ENCODE results near the gene MAPT.

DNA sequence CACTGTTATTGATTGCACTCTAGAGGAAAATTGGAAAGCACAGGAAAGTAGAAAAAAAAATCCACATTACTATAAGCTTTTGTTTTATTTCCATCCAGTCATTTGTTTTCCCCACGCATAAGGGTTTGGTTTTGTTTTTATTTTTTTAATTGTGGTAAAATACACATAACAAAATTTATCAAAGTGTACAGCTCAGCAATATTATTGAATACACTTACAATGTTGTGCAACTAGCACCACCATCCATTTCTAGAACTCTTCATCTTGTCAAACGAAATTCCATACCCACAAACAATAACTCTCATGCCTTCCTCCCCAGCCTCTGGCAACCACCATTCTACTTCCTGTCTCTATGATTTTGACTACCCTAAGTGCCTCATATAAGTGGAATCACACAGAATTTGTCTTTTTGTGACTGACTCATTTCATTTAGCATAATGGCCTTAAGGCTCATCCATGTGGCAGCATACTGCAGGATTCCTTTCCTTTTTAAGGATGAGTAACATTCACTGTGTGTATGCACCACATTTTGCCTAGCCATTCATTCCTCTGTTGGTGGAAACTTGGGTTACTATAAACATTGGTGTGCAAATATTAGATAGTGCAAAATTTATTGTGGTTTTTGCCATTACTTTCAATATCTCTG lies 38.5 kb upstream of the MAPT start:
- TF ChIP-seq, protein P1, sequence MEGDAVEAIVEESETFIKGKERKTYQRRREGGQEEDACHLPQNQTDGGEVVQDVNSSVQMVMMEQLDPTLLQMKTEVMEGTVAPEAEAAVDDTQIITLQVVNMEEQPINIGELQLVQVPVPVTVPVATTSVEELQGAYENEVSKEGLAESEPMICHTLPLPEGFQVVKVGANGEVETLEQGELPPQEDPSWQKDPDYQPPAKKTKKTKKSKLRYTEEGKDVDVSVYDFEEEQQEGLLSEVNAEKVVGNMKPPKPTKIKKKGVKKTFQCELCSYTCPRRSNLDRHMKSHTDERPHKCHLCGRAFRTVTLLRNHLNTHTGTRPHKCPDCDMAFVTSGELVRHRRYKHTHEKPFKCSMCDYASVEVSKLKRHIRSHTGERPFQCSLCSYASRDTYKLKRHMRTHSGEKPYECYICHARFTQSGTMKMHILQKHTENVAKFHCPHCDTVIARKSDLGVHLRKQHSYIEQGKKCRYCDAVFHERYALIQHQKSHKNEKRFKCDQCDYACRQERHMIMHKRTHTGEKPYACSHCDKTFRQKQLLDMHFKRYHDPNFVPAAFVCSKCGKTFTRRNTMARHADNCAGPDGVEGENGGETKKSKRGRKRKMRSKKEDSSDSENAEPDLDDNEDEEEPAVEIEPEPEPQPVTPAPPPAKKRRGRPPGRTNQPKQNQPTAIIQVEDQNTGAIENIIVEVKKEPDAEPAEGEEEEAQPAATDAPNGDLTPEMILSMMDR (IDR thresholded peaks at IDR 0.05 in 4 of 5, conservative IDR thresholded peaks at IDR 0.05 in 1 of 5) = no peak
- TF ChIP-seq POLR2A (IDR thresholded peaks at IDR 0.05) = no peak
